ENCODE data around the gene TSPAN9.

DNA sequence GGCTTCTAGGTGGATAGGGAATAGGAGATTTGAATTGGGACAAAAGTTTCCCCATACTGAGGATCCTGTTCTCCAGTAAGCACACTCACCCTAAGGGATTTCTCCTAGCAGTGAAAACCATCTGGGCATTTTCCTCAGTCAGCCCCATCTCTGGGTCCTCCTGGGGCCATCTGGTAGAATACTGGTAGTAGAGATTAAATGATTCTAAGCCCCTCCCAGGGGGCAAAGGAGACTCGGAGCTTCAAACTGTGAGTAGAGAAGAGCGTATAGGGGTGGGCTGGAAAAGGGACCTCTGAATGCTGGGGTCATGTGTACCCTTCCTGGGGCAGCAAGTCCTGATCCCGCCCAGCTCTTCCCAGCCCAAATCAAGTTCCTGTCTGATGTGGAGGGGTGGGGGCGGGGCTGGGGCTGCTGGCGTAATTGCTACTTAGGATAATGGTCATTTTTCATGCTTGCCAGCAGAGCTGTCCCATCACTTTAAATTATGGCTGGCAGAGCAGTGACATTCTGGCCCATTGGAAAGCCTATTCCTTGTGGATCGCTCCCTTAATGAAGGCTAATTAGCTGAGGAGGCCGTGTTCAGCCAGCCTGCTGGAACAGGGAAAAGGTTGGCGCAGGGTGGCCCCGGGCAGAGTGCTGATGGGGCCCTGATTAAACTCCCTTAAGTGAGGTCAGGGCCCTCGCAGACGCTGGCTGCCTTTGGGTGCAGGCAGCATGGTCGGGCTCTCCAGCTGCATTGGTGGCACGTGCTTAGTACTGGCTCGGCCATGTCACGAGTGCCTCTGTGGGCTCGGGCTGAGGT lies 127.8 kb downstream of the TSPAN9 start:
- TF ChIP-seq EP300 (IDR thresholded peaks at IDR 0.05), result no peak
- TF ChIP-seq, protein P1, sequence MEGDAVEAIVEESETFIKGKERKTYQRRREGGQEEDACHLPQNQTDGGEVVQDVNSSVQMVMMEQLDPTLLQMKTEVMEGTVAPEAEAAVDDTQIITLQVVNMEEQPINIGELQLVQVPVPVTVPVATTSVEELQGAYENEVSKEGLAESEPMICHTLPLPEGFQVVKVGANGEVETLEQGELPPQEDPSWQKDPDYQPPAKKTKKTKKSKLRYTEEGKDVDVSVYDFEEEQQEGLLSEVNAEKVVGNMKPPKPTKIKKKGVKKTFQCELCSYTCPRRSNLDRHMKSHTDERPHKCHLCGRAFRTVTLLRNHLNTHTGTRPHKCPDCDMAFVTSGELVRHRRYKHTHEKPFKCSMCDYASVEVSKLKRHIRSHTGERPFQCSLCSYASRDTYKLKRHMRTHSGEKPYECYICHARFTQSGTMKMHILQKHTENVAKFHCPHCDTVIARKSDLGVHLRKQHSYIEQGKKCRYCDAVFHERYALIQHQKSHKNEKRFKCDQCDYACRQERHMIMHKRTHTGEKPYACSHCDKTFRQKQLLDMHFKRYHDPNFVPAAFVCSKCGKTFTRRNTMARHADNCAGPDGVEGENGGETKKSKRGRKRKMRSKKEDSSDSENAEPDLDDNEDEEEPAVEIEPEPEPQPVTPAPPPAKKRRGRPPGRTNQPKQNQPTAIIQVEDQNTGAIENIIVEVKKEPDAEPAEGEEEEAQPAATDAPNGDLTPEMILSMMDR (IDR thresholded peaks at IDR 0.05), result no peak
- TF ChIP-seq POLR2A (IDR thresholded peaks at IDR 0.05), result no peak
